K562 (cell line): ENCODE data around the gene ZNF775. TPM values are rescaled to one million over a fixed set of nuclear protein-coding genes. Genes with fewer than 3 reads are reported as not detected.

ENCODE experiments used
- E2F1 ChIP-seq: sonication (generic); formaldehyde crosslinking; IDR thresholded peaks from 2 replicates; pipeline ENCODE4 v1.8.1; 2023; ENCODE audit warnings: mild to moderate bottlenecking, missing genetic modification reagents, moderate library complexity
- MAZ ChIP-seq, 2 experiments: fragments of 450-650 bp in 1 of 2; sonication (generic) in 1 of 2; formaldehyde crosslinking; IDR thresholded peaks in 1 of 2; conservative IDR thresholded peaks in 1 of 2; 2 replicates each; pipeline versions ENCODE4 v1.4.0 to v1.5.0; 2020; ENCODE audit warnings: mild to moderate bottlenecking in 1 of 2, missing genetic modification reagents in 1 of 2
- MYBL2 ChIP-seq, 2 experiments: fragments of 450-650 bp in 1 of 2; sonication (generic) in 1 of 2; formaldehyde crosslinking in 1 of 2; IDR thresholded peaks; 2 replicates each; pipeline versions ENCODE4 v1.6.1 to v1.8.1; 2017 to 2022; ENCODE audit warnings: borderline replicate concordance in 1 of 2, inconsistent platforms in 1 of 2, low read depth in 1 of 2, mild to moderate bottlenecking in 1 of 2, missing genetic modification reagents in 1 of 2, moderate library complexity in 1 of 2
- NBN ChIP-seq: fragments of 450-650 bp; IDR thresholded peaks from 2 replicates; pipeline ENCODE4 v1.6.1; 2016; ENCODE audit warnings: low read depth, mild to moderate bottlenecking
- NFE2 ChIP-seq: IDR thresholded peaks from 2 replicates; pipeline ENCODE4 v1.6.1; 2014; ENCODE audit warnings: antibody characterized with exemption, low read depth
- RBBP5 ChIP-seq: fragments of 200-600 bp; sonication (generic); IDR thresholded peaks from 2 replicates; pipeline ENCODE4 v1.6.1; 2012; ENCODE audit warnings: borderline replicate concordance, mild to moderate bottlenecking, low read length, control low read depth, inconsistent platforms; ENCODE audit not compliant: insufficient read depth, poor library complexity, severe bottlenecking
- SMAD3 ChIP-seq: fragments of 450-650 bp; formaldehyde crosslinking; conservative IDR thresholded peaks from 2 replicates; pipeline ENCODE4 v1.4.0; 2020; ENCODE audit warnings: mild to moderate bottlenecking
- SRF ChIP-seq, 2 experiments: fragments of 250-450, 450-650 bp in 1 of 2; sonication (Bioruptor Pico) in 1 of 2; sonication (generic) in 1 of 2; formaldehyde crosslinking; IDR thresholded peaks; 2 replicates each; pipeline versions ENCODE4 v1.5.0 to v1.5.1; 2020 to 2022; ENCODE audit warnings: mild to moderate bottlenecking in 1 of 2, missing genetic modification reagents in 1 of 2
- SRSF9 ChIP-seq: fragments of 200-400 bp; formaldehyde crosslinking; IDR thresholded peaks from 2 replicates; pipeline ENCODE4 v1.6.1; 2017; ENCODE audit warnings: low read depth, low read length, borderline replicate concordance
- TEAD2 ChIP-seq: fragments of 450-650 bp; IDR thresholded peaks from 2 replicates; pipeline ENCODE4 v1.6.1; 2016; ENCODE audit warnings: missing genetic modification characterization, control low read depth, missing compliant biosample characterization
- THAP7 ChIP-seq: fragments of 250-450 bp; sonication (Bioruptor Pico); IDR thresholded peaks from 2 replicates; pipeline ENCODE4 v1.5.0; 2021
- ZEB2 ChIP-seq: fragments of 450-650 bp; IDR thresholded peaks from 2 replicates; pipeline ENCODE4 v1.6.1; 2016
- ZKSCAN1 ChIP-seq: fragments of 150-350 bp; IDR thresholded peaks from 2 replicates; pipeline ENCODE4 v1.6.1; 2016; ENCODE audit warnings: low read depth, low read length
- ZNF232 ChIP-seq: sonication (generic); formaldehyde crosslinking; IDR thresholded peaks from 2 replicates; pipeline ENCODE4 v1.8.0; 2022; ENCODE audit warnings: mild to moderate bottlenecking, missing genetic modification reagents
- ZNF561 ChIP-seq: fragments of 450-650 bp; formaldehyde crosslinking; conservative IDR thresholded peaks from 2 replicates; pipeline ENCODE4 v1.4.0; 2020; ENCODE audit warnings: mild to moderate bottlenecking, moderate library complexity
- ZNF644 ChIP-seq: fragments of 200-800 bp; sonication (Bioruptor generic); IDR thresholded peaks from 2 replicates; pipeline ENCODE4 v1.6.1; 2016; ENCODE audit warnings: low read depth, missing genetic modification characterization, missing compliant biosample characterization
- ZNF699 ChIP-seq: fragments of 250-450 bp; sonication (Bioruptor Pico); IDR thresholded peaks from 2 replicates; pipeline ENCODE4 v1.8.0; 2021; ENCODE audit warnings: mild to moderate bottlenecking, moderate library complexity; ENCODE audit not compliant: insufficient replicate concordance
- polyA plus RNA-seq, 8 experiments: library from polyadenylated mRNA; depleted of rRNA in 4 of 8; stranded (reverse) in 5 of 8; unstranded in 3 of 8; fragments of >200 nt; fragmentation: Nextera tagmentation in 2 of 8; fragmentation: Illumina TruSeq in 1 of 8; extraction: Ambion mirVana in 2 of 8; extraction: Trizol in 1 of 8; gene quantifications; 2 replicates each; pipeline versions ENCODE4 v1.2.1 to v1.2.3, GENCODE V29; 2011 to 2014; ENCODE audit warnings: inconsistent platforms in 1 of 8, missing spikeins in 1 of 8
- total RNA-seq, 7 experiments: library from RNA; depleted of rRNA in 6 of 7; stranded (reverse); fragments of >200 nt in 6 of 7; fragmentation: Illumina TruSeq in 2 of 7; extraction: Trizol in 2 of 7; gene quantifications; 2 replicates each; pipeline versions ENCODE4 v1.2.1 to v1.2.3, GENCODE V29; 2011 to 2021; ENCODE audit warnings: low replicate concordance in 1 of 7

The ZNF775 gene
- total and polyA plus RNA-seq, 9 of the 15 experiments (the other 6 are each of a cell fraction or from before 2014, with no cell fraction given): 0.04 to 18.7 (median 4.9) TPM

- TF ChIP-seq MYBL2 (IDR thresholded peaks at IDR 0.05; ENCODE audit: low read depth) (no peak), MYBL2 (CRISPR knock-in tag; IDR thresholded peaks at IDR 0.05; ENCODE audit: borderline replicate concordance) (no peak), TEAD2 (no peak), ZNF699 (CRISPR knock-in tag) (no peak), E2F1 (no peak), ZKSCAN1 (peak; percentile 7; the same call in 1 of the 2 replicates), ZEB2 (no peak), ZNF644 (tag) (no peak), NBN (no peak), THAP7 (CRISPR knock-in tag) (no peak), RBBP5 (no peak), SMAD3 (CRISPR knock-in tag) (0 out of 2 replicates have a peak, but pooled peaks have one; percentile 31), ZNF232 (no peak), NFE2 (no peak), MAZ (CRISPR knock-in tag; conservative IDR thresholded peaks at IDR 0.05 in 1 of 2, IDR thresholded peaks at IDR 0.05 in 1 of 2) (peak; percentile 19 to 66; a peak in 3 of 4 replicates), SRF (CRISPR knock-in tag; IDR thresholded peaks at IDR 0.05) (peak in 1 of 2 experiments; percentile 57; a peak in 1 of 4 replicates), ZNF561 (CRISPR knock-in tag) (no peak), SRSF9 (no peak)
Observed at GRCh38 chr7:150378115-150378852, 846 bp upstream of the ZNF775 start (continued).
